Bronchial epithelial cell (primary cell): ENCODE measurements around the gene CDH13. TPM values are rescaled to one million over a fixed set of nuclear protein-coding genes. Genes with fewer than 3 reads are reported as not detected.

Experiments used
- DNase-seq: peaks from one replicate; pipeline ENCODE4 v3.0.0-alpha.2; 2010; ENCODE audit warnings: low read depth
- FAIRE-seq: peaks from 2 replicates; lab custom pipeline; 2011; peaks lifted over from hg19 to GRCh38; lab: Jason Lieb, UNC
- H3K27me3 ChIP-seq: 2 replicates; pipeline ENCODE4 v1.5.1; 2011; ENCODE audit warnings: low read length; ENCODE audit not compliant: control insufficient read depth, insufficient read depth
- H3K36me3 ChIP-seq: 2 replicates; pipeline ENCODE4 v1.5.1; 2011; ENCODE audit warnings: low read length; ENCODE audit not compliant: control insufficient read depth, insufficient read depth
- H3K4me3 ChIP-seq: 2 replicates; pipeline ENCODE4 v1.5.1; 2011; ENCODE audit warnings: mild to moderate bottlenecking, low read depth, low read length, control low read depth
- total RNA-seq: library from RNA; depleted of rRNA; stranded (reverse); fragments of >200 nt; gene quantifications from 2 replicates; pipeline ENCODE4 v1.2.1, GENCODE V29; 2014
- TF ChIP-seq, protein P1 (sequence below): IDR thresholded peaks from 2 replicates; pipeline ENCODE4 v1.5.1; 2011; ENCODE audit warnings: mild to moderate bottlenecking, moderate library complexity, low read length, control low read depth, inconsistent platforms; ENCODE audit not compliant: insufficient read depth, severe bottlenecking

The CDH13 gene
- total RNA-seq, 1 donor from 2014 or later, result 31.3 TPM

DNA sequence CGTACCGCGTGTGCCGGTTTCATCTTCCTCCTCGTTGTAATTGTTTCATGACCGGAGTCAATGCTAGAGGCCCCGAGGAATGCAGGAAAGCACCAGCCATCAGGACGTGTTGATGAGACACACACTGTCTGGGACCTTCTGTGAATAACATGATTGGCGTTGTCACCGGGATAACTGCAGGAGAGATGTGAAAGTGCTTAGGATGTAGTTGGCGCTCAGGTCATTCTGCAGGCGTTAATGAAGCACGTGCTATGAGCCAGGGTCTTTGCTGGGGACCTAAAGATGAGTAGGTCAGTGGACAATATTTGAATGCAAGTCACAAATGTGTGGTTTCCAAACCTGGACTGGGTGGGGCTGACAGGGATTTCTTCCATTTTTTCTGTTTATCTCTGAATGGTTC lies 999.4 kb downstream of the CDH13 start:
- no peaks in the 10 kb centered on the region for H3K36me3 ChIP-seq
- no peaks in the 10 kb centered on the region for H3K27me3 ChIP-seq
- DNase-seq (no peak), FAIRE-seq (no peak)
- no peak overlapping the region for H3K4me3 ChIP-seq
- TF ChIP-seq, protein P1, sequence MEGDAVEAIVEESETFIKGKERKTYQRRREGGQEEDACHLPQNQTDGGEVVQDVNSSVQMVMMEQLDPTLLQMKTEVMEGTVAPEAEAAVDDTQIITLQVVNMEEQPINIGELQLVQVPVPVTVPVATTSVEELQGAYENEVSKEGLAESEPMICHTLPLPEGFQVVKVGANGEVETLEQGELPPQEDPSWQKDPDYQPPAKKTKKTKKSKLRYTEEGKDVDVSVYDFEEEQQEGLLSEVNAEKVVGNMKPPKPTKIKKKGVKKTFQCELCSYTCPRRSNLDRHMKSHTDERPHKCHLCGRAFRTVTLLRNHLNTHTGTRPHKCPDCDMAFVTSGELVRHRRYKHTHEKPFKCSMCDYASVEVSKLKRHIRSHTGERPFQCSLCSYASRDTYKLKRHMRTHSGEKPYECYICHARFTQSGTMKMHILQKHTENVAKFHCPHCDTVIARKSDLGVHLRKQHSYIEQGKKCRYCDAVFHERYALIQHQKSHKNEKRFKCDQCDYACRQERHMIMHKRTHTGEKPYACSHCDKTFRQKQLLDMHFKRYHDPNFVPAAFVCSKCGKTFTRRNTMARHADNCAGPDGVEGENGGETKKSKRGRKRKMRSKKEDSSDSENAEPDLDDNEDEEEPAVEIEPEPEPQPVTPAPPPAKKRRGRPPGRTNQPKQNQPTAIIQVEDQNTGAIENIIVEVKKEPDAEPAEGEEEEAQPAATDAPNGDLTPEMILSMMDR, result no peak

DNA sequence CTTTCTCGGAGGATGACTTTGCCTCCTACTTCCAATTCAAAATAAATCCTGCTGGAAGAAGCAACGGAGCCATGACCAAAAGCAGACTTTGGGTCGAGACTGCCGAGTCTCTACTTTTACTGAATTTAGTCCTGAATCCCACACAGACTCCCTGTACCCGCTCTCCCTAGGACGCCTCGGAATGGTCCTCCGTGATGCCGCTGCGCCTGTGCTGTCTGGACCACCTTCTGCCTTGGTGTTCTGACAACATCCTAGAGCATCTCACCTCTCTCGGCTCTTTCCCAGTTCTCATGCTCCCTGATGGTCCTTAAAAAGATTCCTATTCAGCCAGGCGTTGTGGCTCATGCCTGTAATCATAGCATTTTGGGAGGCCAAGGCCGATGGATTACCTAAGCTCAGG lies 999.9 kb downstream of the CDH13 start:
- H3K36me3 ChIP-seq, result no peaks in the 10 kb centered on the region
- H3K4me3 ChIP-seq, result no peak overlapping the region
- TF ChIP-seq, protein P1, result no peak
- no peak for FAIRE-seq
- no peak for DNase-seq
- H3K27me3 ChIP-seq, result no peaks in the 10 kb centered on the region

DNA sequence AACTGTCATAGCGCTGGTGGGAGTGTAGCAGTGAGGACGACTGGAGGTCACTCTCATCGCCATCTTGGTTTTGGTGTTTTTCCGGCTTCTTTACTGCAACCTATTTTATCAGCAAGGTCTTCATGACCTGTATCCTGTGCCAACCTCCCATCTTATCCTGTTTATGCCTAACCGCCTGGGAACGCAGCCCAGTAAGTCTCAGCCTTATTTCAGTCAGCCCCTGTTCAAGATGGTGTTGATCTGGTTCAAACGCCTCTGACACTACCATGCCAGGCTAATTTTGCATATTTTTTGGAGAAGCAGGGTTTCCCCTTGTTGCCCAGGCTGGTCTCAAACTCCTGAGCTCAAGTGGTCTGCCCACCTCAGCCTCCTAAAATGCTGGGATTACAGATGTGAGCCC lies 1001.2 kb downstream of the CDH13 start:
- H3K4me3 ChIP-seq, result no peak overlapping the region
- no peaks in the 10 kb centered on the region for H3K36me3 ChIP-seq
- FAIRE-seq, result no peak
- TF ChIP-seq, protein P1, result no peak
- H3K27me3 ChIP-seq, result no peaks in the 10 kb centered on the region
- no peak for DNase-seq

DNA sequence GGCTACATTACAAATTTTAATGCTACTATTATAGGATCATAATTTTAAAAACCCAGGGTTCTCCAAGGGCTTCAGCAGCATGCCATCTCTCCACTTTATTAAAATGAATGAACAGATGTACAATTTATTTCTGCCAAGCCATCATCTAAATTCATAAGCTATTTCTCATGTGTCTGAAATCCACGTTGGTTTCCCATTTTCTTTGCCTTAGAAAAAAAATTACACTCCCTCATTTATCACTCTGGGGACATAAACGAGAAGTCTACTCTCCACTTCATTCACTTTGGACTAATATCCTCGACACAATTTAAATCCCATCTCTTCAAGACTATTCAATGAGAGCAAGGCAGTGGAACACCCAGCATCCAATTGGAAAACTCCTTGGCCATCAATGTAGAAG lies 1002.7 kb downstream of the CDH13 start:
- TF ChIP-seq, protein P1, result no peak
- Histone ChIP-seq H3K36me3 (no peaks in the 10 kb centered on the region), H3K27me3 (no peaks in the 10 kb centered on the region), H3K4me3 (no peak overlapping the region)
- FAIRE-seq (no peak), DNase-seq (no peak)

DNA sequence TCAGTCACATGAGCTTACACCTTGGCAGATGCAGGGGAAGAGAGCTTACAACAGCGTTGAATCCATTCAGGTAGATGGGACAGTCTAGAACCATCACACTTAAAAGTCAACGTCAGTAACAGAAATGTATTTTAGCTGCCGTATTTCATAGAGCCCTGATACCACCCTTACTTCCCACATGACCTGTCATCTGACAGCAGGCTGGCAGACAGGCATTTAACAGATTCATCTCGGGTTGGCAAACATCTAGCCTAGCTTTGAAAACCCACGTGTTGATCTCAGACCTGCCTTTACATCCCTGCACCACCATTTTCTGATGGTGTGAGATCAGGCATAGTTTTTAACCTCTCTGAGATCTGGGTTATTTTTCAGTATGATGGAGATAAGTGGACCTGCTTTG lies 1003.1 kb downstream of the CDH13 start:
- DNase-seq (no peak), FAIRE-seq (no peak)
- Histone ChIP-seq H3K4me3 (no peak overlapping the region), H3K27me3 (no peaks in the 10 kb centered on the region), H3K36me3 (no peaks in the 10 kb centered on the region)
- TF ChIP-seq, protein P1, result no peak

DNA sequence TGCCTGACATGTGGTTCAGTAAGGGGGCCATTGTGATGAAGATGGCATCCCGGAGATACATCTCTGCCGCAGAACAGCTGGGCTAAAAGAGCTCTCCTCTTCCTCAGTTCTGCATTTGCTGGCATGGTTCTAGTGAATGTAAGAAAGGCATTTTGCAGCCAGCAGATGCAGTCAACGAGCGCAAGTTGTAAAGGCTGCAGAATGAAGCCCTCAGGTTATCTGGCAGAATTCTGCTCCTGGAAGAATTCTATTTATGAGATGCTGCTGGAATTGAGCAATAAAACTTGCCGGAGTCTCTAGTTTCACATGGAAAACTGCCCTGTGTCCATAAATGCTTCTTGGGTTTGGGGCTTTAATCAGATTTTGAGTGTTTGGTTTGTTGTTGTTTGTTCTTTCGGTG lies 1004.2 kb downstream of the CDH13 start:
- DNase-seq (no peak), FAIRE-seq (no peak)
- Histone ChIP-seq H3K36me3 (no peaks in the 10 kb centered on the region), H3K4me3 (no peak overlapping the region), H3K27me3 (no peaks in the 10 kb centered on the region)
- TF ChIP-seq, protein P1, result no peak
